Endodermal cell (in vitro differentiated cells): Measurements from ENCODE around the gene OBSL1. TPM values are rescaled to one million over a fixed set of nuclear protein-coding genes. Genes with fewer than 3 reads are reported as not detected.

Experiments
- DNase-seq: peaks from one replicate; pipeline ENCODE4 v3.0.0-alpha.2; 2017
- H3K27ac ChIP-seq: 2 replicates; pipeline ENCODE4 v1.5.1; 2013; ENCODE audit warnings: mild to moderate bottlenecking, low read depth, low read length, moderate library complexity
- H3K27me3 ChIP-seq: 2 replicates; pipeline ENCODE4 v1.6.1; 2013; ENCODE audit warnings: mild to moderate bottlenecking, low read length, moderate library complexity; ENCODE audit not compliant: insufficient read depth, control insufficient read depth, poor library complexity, severe bottlenecking
- H3K36me3 ChIP-seq: 2 replicates; pipeline ENCODE4 v1.7.0; 2013; ENCODE audit warnings: mild to moderate bottlenecking, low read length, moderate library complexity; ENCODE audit not compliant: control insufficient read depth, insufficient read depth
- H3K4me1 ChIP-seq: one replicate; pipeline ENCODE4 v1.7.0; 2013; ENCODE audit warnings: low read length; ENCODE audit not compliant: control insufficient read depth, insufficient read depth
- H3K4me3 ChIP-seq: 2 replicates; pipeline ENCODE4 v1.5.1; 2013; ENCODE audit warnings: mild to moderate bottlenecking, low read length, moderate library complexity
- H3K9ac ChIP-seq: 2 replicates; pipeline ENCODE4 v1.6.1; 2013; ENCODE audit warnings: mild to moderate bottlenecking, low read length, moderate library complexity; ENCODE audit not compliant: poor library complexity, severe bottlenecking; ENCODE audit errors: extremely low read depth
- H3K9me3 ChIP-seq: 2 replicates; pipeline ENCODE4 v1.6.1; 2013; ENCODE audit warnings: mild to moderate bottlenecking, low read length, moderate library complexity; ENCODE audit not compliant: control insufficient read depth
- H3K27ac Mint-ChIP-seq: 2 replicates; pipeline ENCODE4 v1.8.0; 2020; ENCODE audit warnings: mixed read lengths
- H3K27me3 Mint-ChIP-seq: 2 replicates; pipeline ENCODE4 v1.8.0; 2021; ENCODE audit warnings: mild to moderate bottlenecking, mixed read lengths; ENCODE audit not compliant: insufficient read depth
- H3K36me3 Mint-ChIP-seq: 2 replicates; pipeline ENCODE4 v1.8.0; 2020; ENCODE audit warnings: low read depth, mixed read lengths
- H3K4me1 Mint-ChIP-seq: 2 replicates; pipeline ENCODE4 v1.8.0; 2020; ENCODE audit warnings: mixed read lengths
- H3K4me3 Mint-ChIP-seq: 2 replicates; pipeline ENCODE4 v1.8.0; 2020; ENCODE audit warnings: mild to moderate bottlenecking, moderate library complexity, mixed read lengths
- H3K9me3 Mint-ChIP-seq: 2 replicates; pipeline ENCODE4 v1.8.0; 2020; ENCODE audit warnings: mild to moderate bottlenecking, mixed read lengths
- WGBS, 2 experiments: methylation state at CpG; one replicate each; pipeline versions ENCODE4 v1.1.5 to v1.1.7; 2013; ENCODE audit warnings: missing lambda C conversion rate in 2 of 2, mixed read lengths in 1 of 2; ENCODE audit not compliant: insufficient coverage in 1 of 2, insufficient read length in 1 of 2; 5-methylcytosine and 5-hydroxymethylcytosine counted together
- total RNA-seq, 2 donors: library from RNA; stranded (reverse); fragmentation: NEBNext Ultra II Directional in 1 of 2; extraction: Animal tissue kit (Norgen Biotek cat#: 25700) in 1 of 2; gene quantifications; 2 replicates in 1 of 2; 3 replicates in 1 of 2; pipeline ENCODE4 v1.2.1, GENCODE V29; 2021
- TF ChIP-seq, protein P1 (sequence below): fragments of 200-600 bp; sonication (generic); conservative IDR thresholded peaks from 2 replicates; pipeline ENCODE4 v1.5.0; 2021; ENCODE audit warnings: antibody characterized with exemption, mild to moderate bottlenecking

OBSL1 gene
- total RNA-seq, 2 donors from 2014 or later, result 156 to 162 TPM

DNA sequence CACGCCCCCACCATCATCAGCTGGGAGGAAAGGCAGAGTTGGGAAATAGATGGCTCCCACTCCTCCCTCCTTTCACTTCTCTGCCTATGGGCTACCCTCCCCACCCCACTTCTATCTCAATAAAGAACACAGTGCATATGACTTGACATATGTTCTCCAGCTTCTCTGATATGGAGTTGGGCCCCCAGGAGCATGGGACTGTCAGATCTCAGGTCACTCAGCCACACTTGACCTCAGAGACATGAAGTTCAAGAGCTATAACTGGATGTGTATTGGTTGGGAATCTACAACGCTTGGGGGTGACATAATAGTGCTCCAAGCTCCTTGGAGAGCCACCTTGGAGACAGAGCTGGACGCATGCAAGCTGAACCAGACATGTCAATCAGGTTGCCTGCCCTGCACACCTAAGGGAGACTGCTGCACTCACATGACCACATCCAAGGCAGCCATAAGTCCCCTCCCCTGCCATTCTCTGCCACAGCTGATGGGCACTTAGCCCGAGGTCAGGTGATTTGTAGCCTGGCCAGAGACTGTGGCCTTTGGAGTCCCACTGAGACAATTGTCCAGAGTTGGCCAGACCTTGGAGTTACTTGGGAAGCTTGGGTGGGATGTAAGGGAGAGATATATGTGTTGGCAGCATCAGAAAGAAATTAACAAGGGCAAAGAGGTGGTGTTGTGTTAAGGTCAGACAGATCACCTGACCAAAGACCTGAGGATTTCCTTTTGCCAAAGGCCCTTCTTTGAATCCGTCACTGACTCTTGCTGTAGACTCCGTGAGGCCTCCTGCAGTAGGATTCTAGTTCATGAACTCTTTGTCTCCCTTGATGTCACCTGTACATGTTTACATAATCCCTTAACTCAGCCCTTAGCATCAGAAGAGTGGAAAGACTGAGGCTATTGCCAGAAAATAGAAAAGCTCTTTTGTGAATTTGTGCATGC lies 4.5 kb upstream of the OBSL1 start:
- no peaks in the 10 kb centered on the region for H3K36me3 ChIP-seq
- H3K27me3 ChIP-seq, result no peaks in the 10 kb centered on the region
- no peaks in the 10 kb centered on the region for H3K9me3 ChIP-seq
- no peak for DNase-seq
- H3K9me3 Mint-ChIP-seq, result no peaks in the 10 kb centered on the region
- no peak overlapping the region for H3K27ac ChIP-seq
- TF ChIP-seq, protein P1, sequence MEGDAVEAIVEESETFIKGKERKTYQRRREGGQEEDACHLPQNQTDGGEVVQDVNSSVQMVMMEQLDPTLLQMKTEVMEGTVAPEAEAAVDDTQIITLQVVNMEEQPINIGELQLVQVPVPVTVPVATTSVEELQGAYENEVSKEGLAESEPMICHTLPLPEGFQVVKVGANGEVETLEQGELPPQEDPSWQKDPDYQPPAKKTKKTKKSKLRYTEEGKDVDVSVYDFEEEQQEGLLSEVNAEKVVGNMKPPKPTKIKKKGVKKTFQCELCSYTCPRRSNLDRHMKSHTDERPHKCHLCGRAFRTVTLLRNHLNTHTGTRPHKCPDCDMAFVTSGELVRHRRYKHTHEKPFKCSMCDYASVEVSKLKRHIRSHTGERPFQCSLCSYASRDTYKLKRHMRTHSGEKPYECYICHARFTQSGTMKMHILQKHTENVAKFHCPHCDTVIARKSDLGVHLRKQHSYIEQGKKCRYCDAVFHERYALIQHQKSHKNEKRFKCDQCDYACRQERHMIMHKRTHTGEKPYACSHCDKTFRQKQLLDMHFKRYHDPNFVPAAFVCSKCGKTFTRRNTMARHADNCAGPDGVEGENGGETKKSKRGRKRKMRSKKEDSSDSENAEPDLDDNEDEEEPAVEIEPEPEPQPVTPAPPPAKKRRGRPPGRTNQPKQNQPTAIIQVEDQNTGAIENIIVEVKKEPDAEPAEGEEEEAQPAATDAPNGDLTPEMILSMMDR, result no peak
- H3K4me1 ChIP-seq, result no peaks in the 10 kb centered on the region
- no peak overlapping the region for H3K9ac ChIP-seq
- H3K36me3 Mint-ChIP-seq, result no peaks in the 10 kb centered on the region
- H3K4me1 Mint-ChIP-seq, result peaks cover 21% of the 10 kb centered on the region
- no peak overlapping the region for H3K4me3 Mint-ChIP-seq
- 93 to 95% methylated on average over 3 to 6 of the region's 6 CpGs for WGBS, 2 experiments
- no peak overlapping the region for H3K4me3 ChIP-seq
- peaks cover 11% of the 10 kb centered on the region for H3K27me3 Mint-ChIP-seq
- no peak overlapping the region for H3K27ac Mint-ChIP-seq

DNA sequence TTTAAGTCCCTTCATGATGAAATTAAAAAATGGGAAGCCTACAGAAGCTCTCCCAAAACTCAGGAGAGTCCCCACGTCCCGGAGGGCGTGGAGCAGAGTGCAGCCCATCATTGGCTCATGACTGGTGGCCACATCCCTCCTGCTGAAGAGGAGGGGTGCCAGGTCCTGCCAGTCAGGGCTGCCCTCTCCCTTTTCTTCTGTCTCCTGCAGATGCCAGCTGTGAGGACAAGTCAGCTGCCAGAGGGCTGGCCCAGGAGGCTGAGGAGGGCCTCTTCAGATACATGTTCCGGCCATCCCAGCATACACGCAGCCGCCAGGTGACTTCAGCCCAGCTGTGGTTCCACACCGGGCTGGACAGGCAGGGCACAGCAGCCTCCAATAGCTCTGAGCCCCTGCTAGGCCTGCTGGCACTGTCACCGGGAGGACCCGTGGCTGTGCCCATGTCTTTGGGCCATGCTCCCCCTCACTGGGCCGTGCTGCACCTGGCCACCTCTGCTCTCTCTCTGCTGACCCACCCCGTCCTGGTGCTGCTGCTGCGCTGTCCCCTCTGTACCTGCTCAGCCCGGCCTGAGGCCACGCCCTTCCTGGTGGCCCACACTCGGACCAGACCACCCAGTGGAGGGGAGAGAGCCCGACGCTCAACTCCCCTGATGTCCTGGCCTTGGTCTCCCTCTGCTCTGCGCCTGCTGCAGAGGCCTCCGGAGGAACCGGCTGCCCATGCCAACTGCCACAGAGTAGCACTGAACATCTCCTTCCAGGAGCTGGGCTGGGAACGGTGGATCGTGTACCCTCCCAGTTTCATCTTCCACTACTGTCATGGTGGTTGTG lies 3.4 kb upstream of the OBSL1 start:
- Mint-ChIP-seq H3K4me3 (no peak overlapping the region), H3K4me1 (peaks cover 26% of the 10 kb centered on the region), H3K9me3 (no peaks in the 10 kb centered on the region), H3K27ac (no peak overlapping the region), H3K36me3 (peaks cover 2% of the 10 kb centered on the region), H3K27me3 (peaks cover 11% of the 10 kb centered on the region)
- Histone ChIP-seq H3K9ac (no peak overlapping the region), H3K27ac (no peak overlapping the region), H3K4me1 (no peaks in the 10 kb centered on the region), H3K9me3 (no peaks in the 10 kb centered on the region), H3K4me3 (no peak overlapping the region), H3K36me3 (peaks cover 4% of the 10 kb centered on the region), H3K27me3 (no peaks in the 10 kb centered on the region)
- no peak for DNase-seq
- TF ChIP-seq, protein P1, result no peak
- 91 to 92% methylated on average over 18 to 22 of the region's 22 CpGs for WGBS, 2 experiments

GRCh38 chr2:219573166-219573565 lies 1.8 kb upstream of the OBSL1 start:
- no peak for DNase-seq
- H3K4me1 ChIP-seq, result no peaks in the 10 kb centered on the region

More at GRCh38 chr2:219573166-219573565, 1.8 kb upstream of the OBSL1 start:
- 79 to 100% methylated on average over 4 to 5 of the region's 5 CpGs for WGBS, 2 experiments
- TF ChIP-seq, protein P1, result no peak
- peaks cover 13% of the 10 kb centered on the region for H3K36me3 ChIP-seq
- no peaks in the 10 kb centered on the region for H3K27me3 ChIP-seq
- Mint-ChIP-seq H3K27me3 (peaks cover 10% of the 10 kb centered on the region), H3K27ac (no peak overlapping the region), H3K4me1 (peaks cover 29% of the 10 kb centered on the region), H3K9me3 (no peaks in the 10 kb centered on the region), H3K36me3 (peaks cover 14% of the 10 kb centered on the region), H3K4me3 (no peak overlapping the region)
- no peak overlapping the region for H3K4me3 ChIP-seq
- no peaks in the 10 kb centered on the region for H3K9me3 ChIP-seq
- H3K27ac ChIP-seq, result no peak overlapping the region
- H3K9ac ChIP-seq, result no peak overlapping the region
